Cerebellar nuclear complex (tissue), 1 donor: ENCODE results near the gene FOXC1.

Source experiments
- DNase-seq, 2 experiments: peaks; one replicate each; lab custom pipeline; 2025; lab: John Stamatoyannopoulos, UW

Gene FOXC1

DNA sequence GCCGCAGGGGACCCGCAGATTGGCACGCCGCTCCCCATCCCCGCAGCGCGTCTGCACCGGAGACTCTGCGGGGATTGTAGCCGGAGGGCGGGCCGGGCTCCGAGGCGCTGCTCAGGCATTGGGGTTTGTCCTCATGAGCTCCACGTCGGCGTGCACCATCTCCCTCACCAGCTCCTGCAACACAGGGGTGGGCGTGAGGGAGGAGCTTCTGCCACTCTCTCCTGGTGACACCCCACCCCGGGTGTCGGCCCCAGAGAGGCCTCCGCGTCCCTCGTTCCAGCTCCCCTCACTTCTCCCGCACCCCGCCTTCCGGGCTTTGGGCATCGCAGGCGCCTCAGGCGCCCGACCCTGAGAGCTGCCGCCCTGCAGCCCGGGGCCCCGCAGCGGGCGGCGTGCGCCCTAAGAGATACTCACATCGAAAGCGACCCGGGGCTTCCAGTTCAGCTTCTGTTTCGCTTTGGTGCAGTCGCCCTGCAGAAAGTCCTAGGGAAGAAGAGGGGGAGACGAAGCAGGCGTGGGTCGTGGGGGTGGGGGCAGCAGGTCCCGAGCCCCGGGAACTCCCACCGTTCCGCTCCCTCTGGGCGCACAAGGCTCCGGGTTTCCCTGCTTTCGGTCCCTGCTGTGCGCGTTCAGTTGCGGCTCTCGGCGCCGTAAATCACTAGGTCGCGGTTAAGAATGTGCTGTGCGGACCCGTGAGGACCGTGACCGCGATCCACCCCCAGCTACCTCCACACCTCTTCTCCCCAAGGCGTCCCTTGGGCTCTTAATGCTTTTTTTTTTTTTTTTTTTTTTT, 14.5 kb downstream of the FOXC1 start:
- no peak for DNase-seq

DNA sequence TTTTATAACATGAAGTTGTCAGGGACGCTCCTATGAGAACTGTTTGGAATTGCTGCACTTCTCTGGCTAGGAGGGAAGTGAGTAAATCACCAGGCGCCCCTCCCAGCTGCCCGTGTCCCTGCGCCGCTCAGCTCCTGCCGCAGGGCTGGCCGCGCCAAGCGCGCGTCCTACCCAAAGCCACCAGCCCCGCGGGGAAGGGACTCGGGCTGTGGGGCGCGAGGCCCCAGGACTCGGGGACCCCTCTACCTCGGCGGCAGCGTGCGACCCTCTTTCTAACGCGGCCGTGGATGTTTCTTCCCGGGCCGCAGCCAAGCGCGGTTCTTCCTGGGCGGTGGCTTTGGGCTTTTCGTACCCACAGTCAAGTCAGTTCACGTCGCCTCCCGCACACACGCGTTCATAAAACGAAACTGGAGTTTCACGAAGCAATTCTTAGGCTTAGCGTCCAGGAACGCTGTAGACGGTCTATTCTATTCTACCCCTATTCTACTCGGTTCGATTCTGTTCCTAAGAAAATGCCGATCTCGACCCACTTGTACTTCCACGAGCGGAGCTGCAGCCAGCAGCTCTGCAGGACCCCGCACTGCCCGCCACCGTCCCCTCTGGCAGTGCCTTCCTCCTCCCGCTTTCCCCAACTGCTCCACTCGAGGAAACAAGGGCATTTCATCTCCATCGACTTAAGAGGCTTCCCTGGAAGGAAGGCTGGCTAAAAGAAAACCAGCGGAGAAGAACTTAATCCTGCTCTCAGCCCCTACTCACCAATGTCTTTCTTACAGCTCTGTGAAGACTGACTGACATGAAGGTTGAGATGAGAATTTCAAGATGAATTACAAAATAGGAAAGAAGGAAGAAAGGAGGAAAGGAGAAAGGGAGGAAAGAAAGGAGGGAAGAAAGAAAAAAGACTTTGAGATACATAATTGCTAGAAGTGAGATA, 15.4 kb downstream of the FOXC1 start:
- no peak for DNase-seq

DNA sequence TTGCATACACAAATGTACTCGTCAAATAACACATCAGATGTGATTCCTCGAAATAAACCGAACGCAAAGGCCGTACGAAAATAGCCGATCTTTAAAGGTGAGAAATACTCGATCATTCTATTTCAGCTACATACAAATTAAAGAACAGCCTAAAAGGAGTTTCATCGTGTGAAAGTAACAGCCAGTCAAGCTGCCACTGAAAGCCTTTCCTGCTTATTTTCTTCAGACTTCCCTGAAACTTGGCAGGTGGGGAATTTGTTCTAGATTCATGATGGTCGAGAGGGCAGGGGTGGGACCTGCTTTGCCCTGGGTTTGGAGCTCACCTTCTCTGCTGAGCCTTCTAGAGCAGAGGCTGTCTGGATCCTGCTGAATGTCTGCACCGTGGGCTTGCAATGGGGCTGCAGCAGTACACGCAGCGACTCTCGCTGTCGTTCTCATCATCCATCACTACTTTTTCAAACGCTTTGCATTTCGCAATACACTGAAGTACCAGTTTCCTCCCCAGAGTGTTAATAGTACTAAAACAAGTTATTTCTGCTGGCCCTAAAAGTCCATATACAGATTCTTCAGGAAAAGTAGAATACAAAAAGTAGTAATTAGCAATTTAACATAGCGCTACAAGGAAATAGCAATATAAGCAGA, 16.2 kb downstream of the FOXC1 start:
- DNase-seq = no peak

DNA sequence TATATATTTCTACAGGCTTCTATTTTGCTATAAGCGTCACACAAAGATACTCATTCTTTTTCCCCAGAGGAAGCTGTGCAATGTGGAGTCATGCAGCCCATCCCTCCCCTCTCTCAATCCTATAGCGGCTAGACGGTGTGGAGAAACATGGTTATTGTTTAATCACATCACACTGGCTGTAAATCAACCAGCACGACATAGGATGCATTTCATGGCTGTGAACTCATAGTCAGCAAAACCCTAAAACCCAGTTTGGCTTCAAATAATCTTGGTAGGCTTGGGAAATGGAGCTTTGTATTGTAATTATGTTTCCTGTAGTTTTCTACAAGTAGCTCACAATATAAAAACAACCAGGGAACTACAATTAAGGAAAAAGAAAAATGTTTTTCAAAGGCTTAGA, 16.8 kb downstream of the FOXC1 start:
- DNase-seq = no peak

DNA sequence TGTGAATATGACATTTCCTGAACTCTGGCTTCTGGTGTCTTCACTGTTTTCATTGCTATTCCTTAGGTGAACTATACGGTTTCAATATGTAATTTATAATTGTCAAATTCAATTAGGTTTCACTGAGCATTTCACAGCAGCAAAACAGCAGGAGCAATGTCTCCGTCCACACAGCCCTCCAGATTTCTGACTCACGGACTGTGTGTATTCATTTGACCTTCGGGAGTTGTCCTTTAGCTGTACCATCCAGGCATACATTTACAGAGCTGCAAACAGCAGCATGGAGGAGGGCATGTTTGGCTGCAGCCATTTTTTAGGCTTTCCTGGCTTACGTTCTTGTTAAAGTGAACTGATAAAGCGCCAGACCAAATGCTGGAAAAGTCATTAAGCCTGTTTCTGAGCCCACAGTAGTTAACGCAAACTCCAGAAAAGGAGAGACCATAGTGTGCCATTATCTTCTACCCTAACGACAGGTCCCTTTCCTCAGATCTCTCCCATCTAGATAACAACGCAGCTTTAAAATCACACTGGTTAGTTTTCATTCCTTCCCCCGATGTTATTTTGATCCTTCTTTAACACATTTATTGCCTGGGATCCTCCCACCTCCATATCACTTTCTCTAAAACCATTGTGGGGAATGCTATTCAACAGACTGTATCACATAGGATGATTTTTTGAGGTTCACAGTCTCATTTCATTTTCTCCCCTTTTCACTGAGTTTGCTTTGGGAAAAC, 18.3 kb downstream of the FOXC1 start:
- no peak for DNase-seq

DNA sequence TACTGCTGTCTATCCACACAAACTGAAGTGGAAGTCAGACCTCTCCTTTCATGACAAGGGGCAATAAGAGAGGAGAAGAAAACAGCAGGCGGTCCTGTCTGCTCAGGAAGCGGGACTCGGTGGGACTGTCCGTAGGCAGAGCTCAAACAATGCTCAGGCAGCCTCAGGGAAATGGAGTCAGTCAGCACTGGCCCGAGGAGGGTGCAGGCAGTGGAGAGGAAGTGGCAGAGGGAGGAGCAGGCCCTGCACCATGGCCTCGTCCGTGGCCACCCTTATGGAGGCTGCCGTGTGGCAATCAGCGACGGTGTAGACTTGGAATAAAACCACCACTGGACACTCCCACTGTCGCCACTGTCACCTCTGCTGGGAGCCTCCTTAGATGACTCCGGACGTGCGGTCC, 19.6 kb downstream of the FOXC1 start:
- no peak for DNase-seq

DNA sequence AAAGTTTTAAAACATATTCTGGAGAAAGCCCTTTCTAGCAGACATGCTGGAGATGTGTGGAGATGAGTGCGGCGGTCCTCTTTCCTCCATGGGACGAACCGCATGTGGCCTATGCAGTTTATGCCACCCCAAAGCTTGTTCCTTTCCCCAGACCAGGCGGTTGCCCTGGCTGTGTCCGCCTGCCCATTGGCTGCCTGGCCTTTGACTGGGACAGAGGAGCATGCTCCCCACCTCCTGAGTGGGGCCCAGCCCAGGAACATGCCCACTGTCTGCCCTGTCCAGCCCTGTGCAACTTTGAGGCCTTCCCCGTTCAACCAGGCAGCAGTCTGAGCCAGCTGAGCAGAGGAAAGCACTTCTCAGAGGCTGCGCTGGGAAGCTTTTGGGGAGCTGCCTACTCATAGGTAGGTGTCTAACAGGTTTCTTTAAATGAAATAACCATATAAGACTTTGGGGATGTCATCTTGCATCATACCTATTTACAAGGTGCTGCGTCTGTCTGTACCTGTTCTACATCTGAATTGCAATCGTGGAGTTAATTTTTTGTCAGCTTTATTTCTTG, 20.6 kb downstream of the FOXC1 start:
- no peak for DNase-seq

DNA sequence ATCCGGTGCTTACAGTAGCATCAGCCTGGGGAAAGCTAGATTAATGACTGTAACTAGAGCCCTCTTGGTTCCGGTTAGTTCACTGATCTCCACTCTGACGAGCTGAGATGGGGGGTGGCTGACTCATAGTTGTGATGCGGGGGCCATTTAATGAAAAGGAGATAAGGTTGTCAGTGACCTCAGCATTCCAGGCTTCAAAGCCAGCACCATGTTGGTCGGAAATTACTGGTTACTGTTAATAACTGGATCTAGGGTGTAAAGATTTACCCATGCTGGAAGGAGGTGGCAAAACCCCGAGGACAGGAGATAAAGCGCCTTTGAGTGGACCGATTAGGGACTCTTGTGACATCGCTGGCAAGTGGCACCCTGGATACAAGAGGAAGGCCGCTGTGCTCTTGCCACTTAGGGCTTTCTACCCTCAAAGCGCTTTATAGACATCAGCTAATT, 21.1 kb downstream of the FOXC1 start:
- no peak for DNase-seq

DNA sequence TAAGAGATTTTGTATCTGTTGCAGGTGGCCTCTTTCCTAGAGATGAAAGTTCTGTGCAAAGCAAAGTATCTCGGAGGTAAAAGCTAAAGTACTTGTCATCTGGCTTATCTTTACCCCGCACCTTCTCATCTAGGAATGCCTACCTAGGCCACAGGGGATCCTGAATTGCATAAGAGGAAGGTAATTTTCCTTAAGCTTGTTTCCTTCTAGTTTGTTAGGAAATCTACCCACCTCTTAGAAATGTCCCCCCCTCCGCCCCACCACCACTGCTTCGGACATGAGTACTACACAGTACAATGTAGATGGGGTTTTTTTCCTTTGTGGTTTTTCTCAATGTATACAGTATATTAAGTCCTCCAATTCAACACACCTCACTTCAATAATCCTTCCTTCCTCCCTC, 21.5 kb downstream of the FOXC1 start:
- no peak for DNase-seq

DNA sequence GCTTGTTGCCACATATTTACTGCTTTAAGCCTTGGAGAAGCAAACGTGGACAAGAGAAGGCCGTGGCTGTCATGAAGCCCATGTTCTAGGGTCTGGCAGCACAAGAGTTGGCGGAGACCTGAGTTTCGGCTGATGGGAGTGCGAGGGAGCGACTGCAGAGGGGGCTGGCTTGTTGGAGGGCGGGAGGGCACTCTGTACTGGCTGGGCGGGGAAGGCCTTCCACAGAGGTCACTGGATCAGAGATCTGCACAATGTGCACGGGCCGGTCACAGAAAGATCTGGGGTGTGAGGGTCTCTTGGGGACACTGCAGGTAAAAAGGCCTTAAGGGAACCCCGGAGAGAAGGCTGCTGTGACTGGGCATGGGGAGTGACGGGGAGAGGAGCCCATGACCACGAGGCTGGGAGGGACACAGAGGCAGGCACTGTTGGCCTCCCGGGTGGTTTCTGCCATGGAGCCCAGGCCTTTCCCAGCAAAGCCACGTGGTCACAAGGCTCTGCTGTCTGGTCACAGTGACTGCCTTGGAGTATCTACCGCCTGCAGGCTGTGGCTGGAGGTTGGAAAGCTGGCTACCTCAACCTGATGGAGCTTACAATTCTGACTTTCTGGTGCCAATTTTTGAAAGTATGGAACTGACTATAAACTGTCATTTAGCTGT, 23.8 kb downstream of the FOXC1 start:
- DNase-seq = no peak

DNA sequence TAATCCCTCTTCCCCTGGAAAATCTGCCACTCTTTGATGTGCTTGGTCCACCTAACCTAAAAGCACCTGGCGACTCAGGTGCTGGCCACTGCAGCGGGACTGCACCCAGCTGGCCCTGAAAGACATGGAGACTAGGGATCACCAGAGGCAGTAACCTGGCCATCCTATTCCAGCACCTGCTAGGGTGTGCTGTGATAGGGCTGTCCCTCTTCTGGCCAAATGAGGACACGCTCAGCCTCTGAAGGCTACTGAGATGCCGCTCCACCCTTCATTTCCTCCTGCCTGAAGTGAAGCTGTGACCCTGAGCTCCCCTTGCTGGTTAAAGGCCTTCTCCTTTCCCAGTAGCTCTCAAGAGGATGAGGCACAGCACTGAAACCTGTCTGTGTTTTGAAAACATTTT, 24.4 kb downstream of the FOXC1 start:
- DNase-seq = no peak

DNA sequence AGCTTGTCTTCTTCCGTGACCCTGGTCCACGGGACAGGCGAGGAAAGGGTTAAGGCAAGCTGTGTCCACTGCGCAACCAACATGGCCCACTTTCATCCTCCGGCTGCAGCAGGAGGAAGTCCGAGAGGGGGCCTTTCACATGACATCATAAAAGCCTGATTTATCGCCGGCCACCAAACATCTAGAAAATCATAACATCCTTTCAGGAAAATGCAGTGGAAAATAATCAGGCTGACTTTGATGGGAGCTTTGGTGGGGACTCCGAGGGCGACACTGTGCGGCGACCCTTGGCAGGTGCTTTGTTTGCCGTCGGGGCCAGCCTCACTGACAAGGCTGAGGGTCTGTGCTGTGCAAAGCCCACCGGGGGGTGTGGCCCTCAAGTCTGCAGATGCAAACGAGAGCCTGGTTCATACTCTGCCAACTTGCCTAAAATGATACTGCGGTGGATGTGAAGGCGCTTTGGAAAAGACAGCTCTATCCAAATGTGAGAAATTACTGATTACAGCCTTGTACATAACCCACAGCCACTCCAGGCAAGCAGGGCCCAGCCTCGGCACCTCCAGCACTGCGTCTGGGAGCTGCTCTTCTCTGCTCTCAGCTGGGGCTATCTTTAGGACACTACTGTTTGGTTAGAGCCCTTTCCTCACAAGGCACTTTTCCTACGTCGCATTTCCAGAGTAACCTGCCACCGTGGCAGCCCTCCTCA, 25.7 kb downstream of the FOXC1 start:
- DNase-seq = no peak

DNA sequence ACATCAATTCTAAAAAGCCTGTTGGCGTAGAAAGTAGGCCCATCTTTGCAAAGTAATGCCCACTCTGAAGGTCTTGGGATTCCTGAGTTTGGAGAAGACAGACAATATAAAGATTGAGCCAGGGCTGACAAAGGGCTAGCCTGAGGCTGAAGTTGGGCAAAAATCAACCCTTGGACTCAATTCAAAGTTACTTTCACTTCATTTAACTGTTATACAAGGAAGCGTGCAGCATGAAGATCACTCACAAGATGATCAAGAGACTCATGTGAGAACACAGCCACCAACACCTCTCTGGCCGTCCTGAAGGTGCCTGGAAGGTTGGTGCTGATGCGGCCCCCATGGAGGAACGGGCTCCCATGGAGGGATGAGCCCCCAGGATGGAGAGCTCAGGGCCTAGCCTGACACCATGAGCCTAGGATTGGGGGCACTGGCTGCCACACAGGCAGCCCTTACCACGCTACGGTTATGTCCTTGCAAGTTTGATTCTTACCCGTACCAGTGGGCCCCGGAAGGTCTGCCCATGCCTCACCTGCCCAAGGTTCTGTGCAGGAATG, 26.6 kb downstream of the FOXC1 start:
- DNase-seq = no peak

DNA sequence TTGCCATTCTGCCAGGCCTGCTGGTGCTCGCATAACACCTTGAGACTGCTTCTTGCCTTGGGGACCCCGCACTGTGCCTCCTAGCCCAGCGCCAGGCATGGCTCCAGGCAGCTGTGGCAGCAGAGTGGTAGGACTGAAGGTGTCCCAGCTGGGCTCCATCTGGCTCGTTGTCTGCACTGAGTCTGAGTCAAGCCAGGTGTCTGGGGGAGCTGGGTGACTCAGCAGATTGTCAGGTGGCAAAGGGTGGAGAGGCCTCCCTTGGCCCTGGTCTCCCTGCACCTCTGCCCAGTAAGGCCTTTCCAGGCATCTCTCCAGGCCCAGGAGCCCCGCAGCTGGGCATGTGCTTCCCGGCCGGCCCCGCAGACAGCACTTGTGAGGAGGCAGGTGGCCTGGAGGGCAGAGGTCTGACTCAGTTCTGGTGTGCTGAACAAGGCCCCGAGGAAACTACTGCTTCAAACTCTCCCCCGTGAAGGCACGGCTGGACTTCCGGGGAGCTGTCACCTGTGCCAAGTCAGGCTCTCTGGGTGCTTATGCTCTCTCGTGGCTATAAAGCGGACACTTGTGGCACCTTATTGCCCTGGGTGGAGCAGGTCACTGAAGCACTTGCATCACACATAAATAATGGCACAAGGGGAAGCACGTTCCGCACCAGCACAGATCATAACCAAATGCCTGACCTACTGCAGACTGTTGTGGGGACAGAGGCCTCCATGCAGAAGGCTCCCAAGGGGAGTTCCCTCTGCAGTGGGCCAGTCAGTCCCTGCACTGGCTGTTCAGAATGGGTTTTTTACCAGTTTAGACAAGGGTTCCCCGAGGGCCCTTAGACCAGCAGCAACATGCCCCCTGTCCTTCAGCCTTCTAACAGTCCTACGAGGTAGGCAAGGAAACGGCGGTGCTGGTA, 27.5 kb downstream of the FOXC1 start:
- DNase-seq = no peak

DNA sequence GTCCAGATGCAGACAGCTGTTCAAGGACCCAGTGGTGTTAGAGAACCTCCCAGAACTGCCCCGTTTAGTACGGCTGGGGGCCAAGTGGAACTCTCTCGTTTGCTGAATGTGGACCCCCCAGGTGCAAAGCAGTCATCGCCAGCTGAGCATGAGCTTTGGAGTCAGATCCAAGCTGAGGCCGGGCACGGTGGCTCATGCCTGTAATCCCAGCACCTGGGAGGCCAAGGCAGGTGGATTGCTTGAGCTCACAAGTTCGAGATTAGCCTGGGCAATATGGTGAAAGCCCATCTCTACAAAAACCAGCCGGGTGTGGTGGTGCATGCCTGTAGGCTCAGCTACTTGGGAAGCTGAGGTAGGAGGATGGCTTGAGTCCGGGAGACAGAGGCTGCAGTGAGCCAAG, 29.7 kb downstream of the FOXC1 start:
- DNase-seq = no peak

DNA sequence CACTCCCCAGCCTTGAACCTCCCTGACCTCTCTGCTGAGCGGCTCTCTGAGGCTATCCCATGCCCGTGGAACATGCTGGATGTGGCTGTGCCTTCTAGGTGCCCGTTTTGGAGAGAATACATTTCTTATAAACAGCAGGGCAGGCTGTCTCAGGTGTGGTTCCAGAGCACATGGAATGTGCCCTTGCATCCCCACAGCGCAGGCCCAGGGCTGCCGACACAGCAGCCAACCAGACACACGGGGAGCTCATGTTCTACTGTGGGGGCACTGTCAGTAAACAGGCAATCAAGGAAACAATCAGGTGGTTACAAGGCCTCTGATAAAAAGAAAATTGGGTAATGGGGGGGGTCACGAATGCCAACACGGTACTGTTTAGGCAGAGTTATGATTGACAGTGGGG, 30.8 kb downstream of the FOXC1 start:
- DNase-seq = no peak

DNA sequence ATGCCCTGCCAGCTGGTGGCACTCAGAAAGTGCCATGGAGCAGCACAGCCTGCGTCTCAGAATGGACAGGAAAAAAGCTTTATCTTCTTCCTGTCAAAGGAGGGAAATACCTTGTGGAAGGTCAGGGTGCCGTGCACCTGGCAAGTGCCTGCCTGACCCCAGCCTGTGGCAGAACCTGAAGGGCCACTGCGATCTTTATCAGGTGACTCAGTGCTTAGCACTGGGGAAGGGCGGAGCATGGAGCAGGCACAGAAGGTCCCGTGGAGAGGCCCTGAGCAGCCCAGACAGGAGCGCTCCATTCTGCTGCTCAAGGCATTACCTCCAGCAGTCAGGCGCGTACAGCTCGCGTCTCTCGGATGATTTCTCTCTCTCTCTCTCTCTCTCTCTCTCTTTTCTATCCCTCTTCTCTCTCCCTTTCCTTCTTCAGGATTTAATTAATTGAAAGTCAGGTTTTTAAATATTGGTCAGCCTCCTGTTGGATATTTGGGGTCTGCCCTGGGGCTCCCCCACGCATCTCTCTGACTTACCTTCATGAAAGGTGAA, 31.7 kb downstream of the FOXC1 start:
- DNase-seq = no peak

DNA sequence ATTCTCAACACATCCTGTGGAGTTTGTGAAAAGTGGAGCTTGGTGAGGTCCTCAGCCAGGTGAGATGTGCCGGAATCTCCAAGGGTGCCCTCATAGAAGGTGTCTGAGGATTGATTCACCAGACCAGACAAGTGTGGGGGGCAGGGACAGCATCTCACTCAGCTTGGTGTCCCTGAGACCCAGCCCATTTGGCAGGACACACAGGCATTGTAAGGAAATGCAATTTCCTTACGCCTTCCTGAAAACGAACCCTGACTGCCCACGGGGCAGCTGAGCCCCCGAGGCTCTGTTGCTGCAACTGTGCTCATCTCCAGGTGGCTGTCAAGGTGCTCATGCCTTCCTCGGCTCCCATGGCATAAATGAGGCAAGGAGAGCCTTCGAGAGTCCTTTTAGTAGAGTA, 33.4 kb downstream of the FOXC1 start:
- DNase-seq = no peak
